Endodermal cell (in vitro differentiated cells): Measurements from ENCODE around the gene KIFBP. TPM values are rescaled to one million over a fixed set of nuclear protein-coding genes. Genes with fewer than 3 reads are reported as not detected.

Experiments used
- DNase-seq: peaks from one replicate; pipeline ENCODE4 v3.0.0-alpha.2; 2017
- H3K27ac ChIP-seq: 2 replicates; pipeline ENCODE4 v1.5.1; 2013; ENCODE audit warnings: mild to moderate bottlenecking, low read depth, low read length, moderate library complexity
- H3K27me3 ChIP-seq: 2 replicates; pipeline ENCODE4 v1.6.1; 2013; ENCODE audit warnings: mild to moderate bottlenecking, low read length, moderate library complexity; ENCODE audit not compliant: insufficient read depth, control insufficient read depth, poor library complexity, severe bottlenecking
- H3K36me3 ChIP-seq: 2 replicates; pipeline ENCODE4 v1.7.0; 2013; ENCODE audit warnings: mild to moderate bottlenecking, low read length, moderate library complexity; ENCODE audit not compliant: control insufficient read depth, insufficient read depth
- H3K4me1 ChIP-seq: one replicate; pipeline ENCODE4 v1.7.0; 2013; ENCODE audit warnings: low read length; ENCODE audit not compliant: control insufficient read depth, insufficient read depth
- H3K4me3 ChIP-seq: 2 replicates; pipeline ENCODE4 v1.5.1; 2013; ENCODE audit warnings: mild to moderate bottlenecking, low read length, moderate library complexity
- H3K9ac ChIP-seq: 2 replicates; pipeline ENCODE4 v1.6.1; 2013; ENCODE audit warnings: mild to moderate bottlenecking, low read length, moderate library complexity; ENCODE audit not compliant: poor library complexity, severe bottlenecking; ENCODE audit errors: extremely low read depth
- H3K9me3 ChIP-seq: 2 replicates; pipeline ENCODE4 v1.6.1; 2013; ENCODE audit warnings: mild to moderate bottlenecking, low read length, moderate library complexity; ENCODE audit not compliant: control insufficient read depth
- H3K27ac Mint-ChIP-seq: 2 replicates; pipeline ENCODE4 v1.8.0; 2020; ENCODE audit warnings: mixed read lengths
- H3K27me3 Mint-ChIP-seq: 2 replicates; pipeline ENCODE4 v1.8.0; 2021; ENCODE audit warnings: mild to moderate bottlenecking, mixed read lengths; ENCODE audit not compliant: insufficient read depth
- H3K36me3 Mint-ChIP-seq: 2 replicates; pipeline ENCODE4 v1.8.0; 2020; ENCODE audit warnings: low read depth, mixed read lengths
- H3K4me1 Mint-ChIP-seq: 2 replicates; pipeline ENCODE4 v1.8.0; 2020; ENCODE audit warnings: mixed read lengths
- H3K4me3 Mint-ChIP-seq: 2 replicates; pipeline ENCODE4 v1.8.0; 2020; ENCODE audit warnings: mild to moderate bottlenecking, moderate library complexity, mixed read lengths
- H3K9me3 Mint-ChIP-seq: 2 replicates; pipeline ENCODE4 v1.8.0; 2020; ENCODE audit warnings: mild to moderate bottlenecking, mixed read lengths
- CTCF ChIP-seq: fragments of 200-600 bp; sonication (generic); conservative IDR thresholded peaks from 2 replicates; pipeline ENCODE4 v1.5.0; 2021; ENCODE audit warnings: antibody characterized with exemption, mild to moderate bottlenecking
- WGBS, 2 experiments: methylation state at CpG; one replicate each; pipeline versions ENCODE4 v1.1.5 to v1.1.7; 2013; ENCODE audit warnings: missing lambda C conversion rate in 2 of 2, mixed read lengths in 1 of 2; ENCODE audit not compliant: insufficient coverage in 1 of 2, insufficient read length in 1 of 2; 5-methylcytosine and 5-hydroxymethylcytosine counted together
- total RNA-seq, 2 donors: library from RNA; stranded (reverse); fragmentation: NEBNext Ultra II Directional in 1 of 2; extraction: Animal tissue kit (Norgen Biotek cat#: 25700) in 1 of 2; gene quantifications; 2 replicates in 1 of 2; 3 replicates in 1 of 2; pipeline ENCODE4 v1.2.1, GENCODE V29; 2021

The KIFBP gene
- total RNA-seq, 2 donors from 2014 or later: 36.4 to 36.8 TPM

- Histone ChIP-seq H3K9me3 (no peaks in the 10 kb centered on the region), H3K36me3 (no peaks in the 10 kb centered on the region), H3K4me1 (no peaks in the 10 kb centered on the region), H3K27me3 (no peaks in the 10 kb centered on the region), H3K4me3 (no peak overlapping the region), H3K9ac (no peak overlapping the region), H3K27ac (no peak overlapping the region)
- DNase-seq: no peak
- H3K9me3 Mint-ChIP-seq: no peaks in the 10 kb centered on the region
- 79 to 90% methylated on average over 5 to 6 of the region's 6 CpGs for WGBS, 2 experiments
- H3K4me3 Mint-ChIP-seq: no peak overlapping the region
- no peak for TF ChIP-seq CTCF
- no peaks in the 10 kb centered on the region for H3K27me3 Mint-ChIP-seq
- no peak overlapping the region for H3K27ac Mint-ChIP-seq
- H3K4me1 Mint-ChIP-seq: peaks cover 10% of the 10 kb centered on the region
- H3K36me3 Mint-ChIP-seq: no peaks in the 10 kb centered on the region
Measured at GRCh38 chr10:69052736-69053135, 64.1 kb downstream of the KIFBP start.

DNA sequence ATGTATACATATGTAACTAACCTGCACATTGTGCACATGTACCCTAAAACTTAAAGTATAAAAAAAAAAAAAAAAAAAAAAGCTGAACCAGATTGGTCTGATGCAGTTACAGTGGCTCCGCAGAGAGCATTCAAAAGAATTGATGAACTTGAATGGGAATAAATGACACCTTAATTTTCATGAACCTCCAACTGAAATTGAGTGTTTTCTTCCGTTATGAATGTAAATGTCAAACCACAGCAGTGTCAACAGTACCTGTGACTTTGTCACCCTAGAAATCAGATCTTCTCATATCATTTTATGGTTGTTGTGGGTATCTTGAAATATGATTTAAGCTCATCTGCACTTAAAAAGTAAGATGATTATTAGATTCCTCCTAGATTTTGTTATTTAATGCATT is 66.6 kb downstream of the KIFBP start:
- Mint-ChIP-seq H3K9me3 (no peaks in the 10 kb centered on the region), H3K27me3 (no peaks in the 10 kb centered on the region)

GRCh38 chr10:69056129-69056528 is 67.5 kb downstream of the KIFBP start:
- no peaks in the 10 kb centered on the region for H3K36me3 Mint-ChIP-seq
- Histone ChIP-seq H3K4me1 (no peaks in the 10 kb centered on the region), H3K36me3 (no peaks in the 10 kb centered on the region), H3K27ac (no peak overlapping the region), H3K4me3 (no peak overlapping the region), H3K27me3 (no peaks in the 10 kb centered on the region), H3K9me3 (no peaks in the 10 kb centered on the region), H3K9ac (no peak overlapping the region)
- H3K27ac Mint-ChIP-seq: no peak overlapping the region
- no peak for TF ChIP-seq CTCF
- H3K4me3 Mint-ChIP-seq: no peak overlapping the region
- H3K27me3 Mint-ChIP-seq: no peaks in the 10 kb centered on the region
- peaks cover 10% of the 10 kb centered on the region for H3K4me1 Mint-ChIP-seq
- no peaks in the 10 kb centered on the region for H3K9me3 Mint-ChIP-seq
- DNase-seq: no peak
- WGBS, 2 experiments: 90% methylated on average over 3 to 7 of the region's 7 CpGs

More for the DNA sequence above, 66.6 kb downstream of the KIFBP start:
- TF ChIP-seq CTCF: no peak
- H3K36me3 ChIP-seq: no peaks in the 10 kb centered on the region
- Mint-ChIP-seq H3K4me3 (no peak overlapping the region), H3K4me1 (peaks cover 10% of the 10 kb centered on the region), H3K36me3 (no peaks in the 10 kb centered on the region), H3K27ac (no peak overlapping the region)
- H3K27ac ChIP-seq: no peak overlapping the region
- no peaks in the 10 kb centered on the region for H3K9me3 ChIP-seq
- no peaks in the 10 kb centered on the region for H3K4me1 ChIP-seq
- no peak for DNase-seq
- WGBS, 2 experiments: 93 to 95% methylated on average over 2 of the region's 2 CpGs
- no peak overlapping the region for H3K9ac ChIP-seq
- H3K27me3 ChIP-seq: no peaks in the 10 kb centered on the region
- no peak overlapping the region for H3K4me3 ChIP-seq
